GM21786 (cell line): ENCODE measurements around the gene SNX10.
A peak's percentile ranks its signal among the peaks of the same experiment; 100 is the strongest.
"Not testable (repeated sequence)": the region's sequence is repeated elsewhere in the genome, so short reads cannot be mapped to it uniquely, and the experiment has no call there.

Experiments
- ATAC-seq: cut with Tn5 transposase; IDR thresholded peaks from one replicate; pipeline ENCODE4 v1.9.1; 2021; ENCODE audit not compliant: unreplicated experiment

Gene SNX10

DNA sequence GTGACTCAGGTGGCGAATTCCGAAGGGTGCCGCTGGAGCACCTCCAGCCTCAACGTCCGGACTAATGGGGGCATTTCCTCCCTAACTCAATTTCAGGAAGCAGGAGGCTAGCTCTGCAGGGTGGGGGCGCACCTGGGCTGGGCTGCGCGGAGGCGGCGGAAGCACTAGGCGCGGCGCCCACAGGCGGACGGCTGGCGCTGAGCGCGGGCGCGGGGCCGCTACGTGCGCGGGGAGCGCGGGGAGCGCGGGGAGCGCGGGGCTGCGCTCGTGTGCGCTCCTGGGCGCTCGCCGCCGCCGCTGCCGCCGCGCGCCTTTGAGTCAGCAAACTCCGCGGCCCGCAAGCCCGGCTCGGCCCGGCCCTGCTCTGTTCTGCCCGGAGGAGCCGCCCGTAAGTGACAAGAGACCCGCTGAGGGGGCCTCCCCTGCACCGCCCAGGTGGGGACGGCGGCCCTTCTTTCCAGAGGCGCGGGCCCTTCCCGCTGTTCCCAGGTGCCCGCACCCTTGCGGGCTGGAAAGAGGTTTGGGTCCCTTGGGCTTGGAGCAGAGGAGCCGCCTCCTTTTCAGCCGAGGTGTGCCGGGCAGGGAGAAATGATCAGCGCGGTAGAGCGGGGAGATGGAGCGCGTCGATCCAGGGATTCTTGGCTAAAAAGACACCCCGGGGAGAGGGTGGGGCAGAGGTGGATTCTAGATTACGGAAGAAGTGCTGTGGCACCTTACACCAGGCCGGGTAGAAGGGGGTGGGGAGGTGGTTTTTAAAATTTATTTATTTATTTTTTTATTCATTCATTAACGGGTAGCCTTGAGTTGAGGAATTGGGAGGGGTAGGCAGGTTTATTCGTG, at the start of gene SNX10:
Gene SNX10 (plus strand): TSS at position 164 of the 840 bp plus-strand sequence. CDS start 54,581 bp downstream, outside the sequence.
- peak; percentile 67 for ATAC-seq

- no peak for ATAC-seq
Observed at GRCh38 chr7:26245150-26245549, 46.5 kb upstream of the SNX10 start.

- ATAC-seq = no peak
Observed at GRCh38 chr7:26250239-26250638, 41.4 kb upstream of the SNX10 start.

DNA sequence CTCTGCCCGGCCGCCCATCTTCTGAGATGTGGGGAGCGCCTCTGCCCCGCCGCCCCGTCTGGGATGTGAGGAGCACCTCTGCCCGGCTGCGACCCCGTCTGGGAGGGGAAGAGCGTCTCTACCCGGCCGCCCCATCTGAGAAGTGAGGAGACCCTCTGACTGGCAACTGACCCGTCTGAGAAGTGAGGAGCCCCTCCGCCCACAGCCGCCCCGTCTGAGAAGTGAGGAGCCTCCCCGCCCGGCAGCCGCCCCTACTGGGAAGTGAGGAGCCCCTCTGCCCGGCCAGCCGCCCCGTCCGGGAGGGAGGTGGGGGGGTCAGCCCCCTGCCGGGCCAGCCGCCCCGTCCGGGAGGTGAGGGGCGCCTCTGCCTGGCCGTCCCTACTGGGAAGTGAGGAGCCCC, 29.8 kb upstream of the SNX10 start:
- ATAC-seq = not testable (repeated sequence)

DNA sequence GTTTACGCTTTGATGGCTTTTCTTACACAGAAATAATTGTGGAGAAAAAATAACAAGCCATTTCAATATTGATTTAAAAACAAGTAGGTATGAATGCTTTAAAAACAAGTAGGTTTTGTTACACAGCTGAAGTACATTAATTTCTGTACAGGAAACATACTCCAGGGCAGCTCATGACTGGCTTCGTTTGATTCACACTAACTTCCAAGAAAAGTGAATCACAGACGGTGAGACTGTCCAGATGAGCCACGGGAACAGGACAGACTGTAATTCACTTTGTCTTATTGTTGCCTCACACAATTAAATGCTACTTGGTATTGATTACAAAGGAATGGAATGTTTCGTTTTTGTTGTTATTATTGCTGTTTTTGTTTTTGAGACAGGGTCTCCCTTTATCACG, 26.6 kb upstream of the SNX10 start:
- no peak for ATAC-seq

GRCh38 chr7:26265499-26266075, 26.1 kb upstream of the SNX10 start:
- no peak for ATAC-seq

DNA sequence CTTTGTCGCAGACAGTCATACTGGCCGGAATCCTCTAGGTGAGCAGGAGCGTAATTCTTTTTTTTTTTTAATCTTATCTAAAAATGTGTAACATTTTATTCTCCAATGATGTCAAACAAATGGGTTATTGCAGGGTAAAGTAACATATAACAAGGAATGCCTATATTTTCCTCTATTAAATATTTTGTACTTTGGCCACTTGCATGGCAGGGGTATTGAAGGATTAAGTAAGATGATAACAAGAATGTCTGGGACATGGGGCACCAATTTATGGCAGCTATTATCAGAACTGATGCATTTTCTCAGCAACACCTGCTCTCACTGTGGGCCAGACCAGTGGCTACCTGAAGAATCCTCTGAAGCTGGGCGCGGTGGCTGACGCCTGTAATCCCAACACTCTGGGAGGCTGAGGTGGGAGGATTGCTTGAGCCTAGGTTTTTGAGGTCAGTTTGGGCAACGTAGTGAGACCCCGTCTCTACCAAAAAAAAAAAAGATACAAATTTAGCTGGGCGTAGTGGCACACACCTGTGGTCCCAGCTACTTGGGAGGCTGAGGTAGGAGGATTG, 24.0 kb upstream of the SNX10 start:
- ATAC-seq = no peak

GRCh38 chr7:26275213-26275612, 16.4 kb upstream of the SNX10 start:
- ATAC-seq = no peak

- no peak for ATAC-seq
Observed at GRCh38 chr7:26278770-26279169, 12.9 kb upstream of the SNX10 start.

- ATAC-seq = no peak
Observed at GRCh38 chr7:26279405-26279804, 12.3 kb upstream of the SNX10 start.

DNA sequence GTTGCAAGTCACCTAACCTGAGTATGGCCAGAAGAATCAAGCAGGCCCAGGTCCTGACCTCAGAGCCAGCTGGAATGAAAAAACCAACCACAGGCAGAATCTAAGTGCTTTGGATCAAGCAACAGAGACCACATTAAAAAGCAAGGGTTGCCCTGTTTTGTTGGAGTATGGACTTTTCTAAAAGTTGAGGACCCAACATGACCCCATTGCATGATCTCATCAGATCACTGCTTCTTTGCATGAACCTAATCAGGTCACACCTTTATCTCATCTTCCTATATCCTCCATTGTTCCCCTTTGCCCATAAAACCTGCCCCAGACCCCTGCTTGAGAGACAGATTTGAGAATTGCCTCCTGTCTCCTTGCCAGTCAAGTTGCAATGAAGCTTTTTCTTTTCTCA, 11.6 kb upstream of the SNX10 start:
- ATAC-seq = no peak

DNA sequence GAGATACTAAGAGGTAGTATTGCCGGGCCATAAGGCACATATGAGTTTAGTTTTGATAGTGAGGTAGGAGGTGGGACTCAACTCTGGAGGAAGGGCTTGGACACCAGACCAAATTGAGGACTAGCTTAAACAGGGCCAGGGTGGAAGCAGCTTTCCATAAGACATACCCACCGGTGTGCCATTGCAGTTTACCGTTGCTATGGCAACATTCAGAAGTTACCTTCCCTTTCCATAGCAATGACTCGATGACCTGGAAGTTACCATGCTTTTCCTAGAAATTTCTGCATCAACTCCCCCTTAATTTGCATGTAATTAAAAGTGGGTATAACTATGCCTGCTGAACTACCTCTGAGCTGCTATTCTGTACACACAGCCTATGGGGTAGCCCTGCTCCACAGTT, 10.9 kb upstream of the SNX10 start:
- ATAC-seq = no peak

- no peak for ATAC-seq
Observed at GRCh38 chr7:26284477-26284876, 7.2 kb upstream of the SNX10 start.

GRCh38 chr7:26284995-26285632, 6.5 kb upstream of the SNX10 start:
- no peak for ATAC-seq

DNA sequence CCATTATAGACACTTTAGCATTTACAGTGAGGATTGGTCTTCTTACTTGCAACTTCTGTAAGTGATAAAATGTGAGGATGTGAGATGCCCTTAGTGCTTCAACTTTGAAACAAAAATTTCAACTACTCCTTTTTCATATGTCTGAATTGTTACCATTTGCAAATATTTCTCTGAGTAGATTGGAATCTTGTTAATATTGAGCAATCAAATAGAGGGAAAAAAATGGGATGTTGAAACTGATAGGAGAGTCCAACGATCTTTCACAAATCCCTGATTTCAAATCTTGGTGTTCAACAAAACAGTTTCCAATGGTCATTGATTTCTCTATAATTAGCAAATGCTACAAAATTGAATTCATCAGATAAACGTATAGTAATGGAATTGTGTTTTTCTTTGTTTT, 5.5 kb upstream of the SNX10 start:
- no peak for ATAC-seq

GRCh38 chr7:26288126-26288525, 3.5 kb upstream of the SNX10 start:
- ATAC-seq = not testable (repeated sequence)

GRCh38 chr7:26291251-26291650, 411 bp upstream of the SNX10 start:
- ATAC-seq = no peak

DNA sequence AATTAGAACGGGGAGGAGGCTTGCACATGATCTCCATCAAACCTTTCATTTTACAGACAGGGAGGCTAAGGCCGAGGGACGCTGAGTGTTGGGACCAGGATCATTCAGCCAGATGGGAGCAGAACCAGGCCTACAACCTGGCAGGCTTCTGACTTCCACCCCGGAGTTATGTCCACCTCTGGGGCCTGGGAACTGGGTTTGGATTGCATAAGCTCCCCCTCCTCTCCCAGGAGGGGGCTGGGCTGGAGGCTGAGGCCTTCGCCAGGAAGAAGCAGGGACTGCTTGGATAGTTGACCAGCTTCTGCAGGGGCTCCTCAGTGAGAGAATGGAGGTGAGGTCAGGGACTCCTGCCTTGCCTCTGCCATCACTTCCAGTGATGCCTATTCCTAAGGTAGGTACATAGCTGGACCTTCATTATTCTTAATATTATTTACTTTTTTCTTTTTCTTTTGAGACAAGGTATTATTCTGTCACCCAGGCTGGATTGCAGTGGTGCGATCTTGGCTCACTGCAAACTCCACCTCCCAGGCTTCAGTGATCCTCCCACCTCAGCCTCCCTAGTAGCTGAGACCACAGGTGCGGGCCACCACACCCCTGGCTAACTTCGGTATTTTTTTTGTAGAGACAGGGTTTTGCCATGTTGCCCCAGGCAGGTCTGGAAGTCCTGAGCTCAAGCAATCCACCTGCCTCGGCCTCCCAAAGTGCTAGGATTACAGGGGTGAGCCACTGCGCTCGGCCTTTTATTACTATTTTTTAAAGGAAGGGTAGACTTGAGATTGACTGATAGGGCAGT, 1.3 kb downstream of the SNX10 start:
- ATAC-seq = no peak

- ATAC-seq = peak; percentile 66
Observed at GRCh38 chr7:26293569-26294308, 2.1 kb downstream of the SNX10 start.

- ATAC-seq = no peak
Observed at GRCh38 chr7:26295015-26295414, 3.4 kb downstream of the SNX10 start.
